ENCODE data around the gene BORCS8.

BORCS8 gene

DNA sequence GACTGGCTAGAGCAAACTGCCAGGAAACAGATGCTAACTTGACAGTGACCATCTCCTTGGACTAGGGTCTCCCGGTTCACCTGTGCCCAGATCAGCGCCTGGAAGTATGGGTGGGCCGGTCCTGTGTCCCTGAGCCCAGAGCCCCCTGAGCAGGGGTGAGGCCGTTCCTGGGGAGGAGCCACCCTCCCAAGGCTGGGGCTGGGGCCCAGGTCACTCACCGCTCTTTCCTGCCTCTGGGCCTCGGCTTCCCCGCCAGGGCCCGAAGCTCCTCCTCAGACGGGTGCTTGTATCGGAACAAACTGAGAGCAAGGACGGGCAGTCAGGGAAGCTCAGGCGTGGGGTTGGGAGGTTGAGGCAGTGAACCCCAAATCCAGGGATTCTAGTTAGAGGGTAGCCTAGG is 59.0 kb downstream of the BORCS8 start:
- Histone ChIP-seq H3K4me3 (replicated peaks; ENCODE audit: low read depth, low read length) (no peak overlapping the region), H3K27me3 (replicated peaks; ENCODE audit: control insufficient read depth, insufficient read depth, low read length) (no peaks in the 10 kb centered on the region), H3K36me3 (ENCODE audit: control insufficient read depth, insufficient read depth, low read length) (peaks cover 2% of the 10 kb centered on the region)
- no peak for DNase-seq (ENCODE audit: extremely low read depth, insufficient read length)
- TF ChIP-seq, protein P1, sequence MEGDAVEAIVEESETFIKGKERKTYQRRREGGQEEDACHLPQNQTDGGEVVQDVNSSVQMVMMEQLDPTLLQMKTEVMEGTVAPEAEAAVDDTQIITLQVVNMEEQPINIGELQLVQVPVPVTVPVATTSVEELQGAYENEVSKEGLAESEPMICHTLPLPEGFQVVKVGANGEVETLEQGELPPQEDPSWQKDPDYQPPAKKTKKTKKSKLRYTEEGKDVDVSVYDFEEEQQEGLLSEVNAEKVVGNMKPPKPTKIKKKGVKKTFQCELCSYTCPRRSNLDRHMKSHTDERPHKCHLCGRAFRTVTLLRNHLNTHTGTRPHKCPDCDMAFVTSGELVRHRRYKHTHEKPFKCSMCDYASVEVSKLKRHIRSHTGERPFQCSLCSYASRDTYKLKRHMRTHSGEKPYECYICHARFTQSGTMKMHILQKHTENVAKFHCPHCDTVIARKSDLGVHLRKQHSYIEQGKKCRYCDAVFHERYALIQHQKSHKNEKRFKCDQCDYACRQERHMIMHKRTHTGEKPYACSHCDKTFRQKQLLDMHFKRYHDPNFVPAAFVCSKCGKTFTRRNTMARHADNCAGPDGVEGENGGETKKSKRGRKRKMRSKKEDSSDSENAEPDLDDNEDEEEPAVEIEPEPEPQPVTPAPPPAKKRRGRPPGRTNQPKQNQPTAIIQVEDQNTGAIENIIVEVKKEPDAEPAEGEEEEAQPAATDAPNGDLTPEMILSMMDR (IDR thresholded peaks at IDR 0.05; ENCODE audit: insufficient read depth, low read length, poor library complexity, severe bottlenecking), result no peak

DNA sequence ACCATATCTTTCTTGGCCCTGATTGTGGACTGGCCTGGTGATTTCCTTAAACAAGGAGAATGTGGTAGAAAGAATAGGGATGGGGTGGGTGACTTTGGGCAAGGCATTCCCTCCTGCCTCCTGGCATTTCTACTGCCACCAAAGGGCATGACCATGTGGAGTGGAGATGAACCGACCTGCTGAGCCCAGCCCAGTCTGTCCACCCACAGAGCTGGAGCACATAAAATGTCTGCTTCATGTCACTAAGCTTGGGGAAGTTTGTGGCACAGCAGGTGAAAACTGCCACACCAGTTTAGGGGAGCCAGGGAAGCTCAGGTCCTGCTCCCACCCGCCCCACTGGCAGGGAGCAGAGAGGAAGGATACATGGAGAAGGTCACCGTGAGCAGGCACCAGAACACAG is 60.0 kb downstream of the BORCS8 start:
- no peak for DNase-seq (ENCODE audit: extremely low read depth, insufficient read length)
- H3K4me3 ChIP-seq (replicated peaks; ENCODE audit: low read depth, low read length), result no peak overlapping the region
- H3K36me3 ChIP-seq (ENCODE audit: control insufficient read depth, insufficient read depth, low read length), result peaks cover 2% of the 10 kb centered on the region
- TF ChIP-seq, protein P1 (IDR thresholded peaks at IDR 0.05; ENCODE audit: insufficient read depth, low read length, poor library complexity, severe bottlenecking), result no peak
- H3K27me3 ChIP-seq (replicated peaks; ENCODE audit: control insufficient read depth, insufficient read depth, low read length), result no peaks in the 10 kb centered on the region
